ENCODE data around the gene CRTC2. TPM values are rescaled to one million over a fixed set of nuclear protein-coding genes. Genes with fewer than 3 reads are reported as not detected.

Gene CRTC2
- total and polyA plus RNA-seq, 2 of the 4 experiments (the other 2 are of a cell fraction), result 2.7 to 20.1 TPM

GRCh38 chr1:153951183-153951582 lies 7.2 kb downstream of the CRTC2 start:
- Histone ChIP-seq H2BK5ac (ENCODE audit: low read depth, low read length, poor library complexity, severe bottlenecking) (no peak overlapping the region), H3K4ac (ENCODE audit: low read depth, low read length) (no peak overlapping the region), H4K5ac (ENCODE audit: low read depth, low read length) (no peak overlapping the region), H2AFZ (replicated peaks; ENCODE audit: low read length, poor library complexity) (no peak overlapping the region), H3K4me1 (ENCODE audit: control insufficient read depth, insufficient read depth, low read length) (peaks cover 5% of the 10 kb centered on the region), H4K91ac (ENCODE audit: insufficient read depth, low read depth, low read length) (no peak overlapping the region), H2AK9ac (replicated peaks; ENCODE audit: low read depth, low read length, poor library complexity) (no peak overlapping the region), H3K9me3 (ENCODE audit: control insufficient read depth, insufficient read depth, low read length) (no peaks in the 10 kb centered on the region), H3K23ac (ENCODE audit: low read depth, low read length) (no peak overlapping the region), H4K8ac (ENCODE audit: low read depth in 2 of 2, low read length in 2 of 2) (no peak overlapping the region), H2BK120ac (ENCODE audit: low read depth, low read length) (no peak overlapping the region), H2BK20ac (ENCODE audit: low read depth, low read length) (no peak overlapping the region), H3K27me3 (ENCODE audit: control insufficient read depth, insufficient read depth, low read length) (no peaks in the 10 kb centered on the region), H3K36me3 (ENCODE audit: control insufficient read depth, insufficient read depth, low read length) (peaks cover 53% of the 10 kb centered on the region), H3K4me3 (ENCODE audit: insufficient read depth, low read depth, low read length) (no peak overlapping the region), H3K27ac (ENCODE audit: insufficient read depth, low read length) (no peak overlapping the region), H2BK15ac (ENCODE audit: low read depth, low read length) (no peak overlapping the region), H3K4me2 (ENCODE audit: low read depth, low read length) (no peak overlapping the region), H3K18ac (ENCODE audit: low read depth, low read length) (no peak overlapping the region), H4K20me1 (ENCODE audit: insufficient read depth, low read length) (peaks cover 31% of the 10 kb centered on the region), H3K56ac (ENCODE audit: extremely low read depth, insufficient read depth, low read length) (no peak overlapping the region), H3K14ac (replicated peaks; ENCODE audit: low read depth, low read length) (no peak overlapping the region), H2AK5ac (ENCODE audit: low read depth, low read length) (no peak overlapping the region), H3K9ac (ENCODE audit: low read depth, low read length) (no peak overlapping the region), H3K9me1 (ENCODE audit: insufficient read depth, low read length) (peaks cover 6% of the 10 kb centered on the region; the same call in 1 of the 2 replicates), H3K79me1 (ENCODE audit: low read depth in 1 of 2, low read length in 2 of 2) (peaks cover 24 to 53% of the 10 kb centered on the region in 2 experiments)
- intact Hi-C loops (cut with micrococcal nuclease), result no loop called here
- 100% methylated on average over 8 of the region's 11 CpGs; no CpG with 5 or more reads in 1 of the 2 experiments for WGBS, 2 experiments (ENCODE audit: extremely low coverage in 2 of 2, insufficient read length in 1 of 2)
- in situ Hi-C loops (cut with MboI; ENCODE audit: low sequenced_read_pairs), result loop anchor here (25.0 kb wide), 1 partner anchor 414 kb away; the partner anchor contains the start of genes S100A3, S100A4, S100A5 and S100A6
- dilution Hi-C loops (cut with HindIII; ENCODE audit: low sequenced_read_pairs, unreplicated experiment), result no loop called here
- no peak for DNase-seq
- no peak for ATAC-seq (ENCODE audit: low read depth)
- ChIA-PET POLR2A (ENCODE audit: unreplicated experiment) (no interaction called here), CTCF (interaction anchor here (0.5 kb wide), 1 partner anchor 39 kb away, joined by 3 read pairs; the partner anchor contains the start of gene RPS27)
- TF ChIP-seq FOS (IDR thresholded peaks at IDR 0.05; ENCODE audit: low read depth, low read length), result no peak
- TF ChIP-seq MAFK (IDR thresholded peaks at IDR 0.05; ENCODE audit: low read depth, low read length), result no peak
- TF ChIP-seq MAZ (IDR thresholded peaks at IDR 0.05; ENCODE audit: borderline replicate concordance, low read depth, low read length), result no peak
- no peak for TF ChIP-seq CTCF (conservative IDR thresholded peaks at IDR 0.05; ENCODE audit: low read depth, low read length)
- TF ChIP-seq SMC3 (IDR thresholded peaks at IDR 0.05; ENCODE audit: low read depth, low read length), result no peak
- no peak for TF ChIP-seq USF2 (IDR thresholded peaks at IDR 0.05; ENCODE audit: low read depth, low read length)
- TF ChIP-seq RCOR1 (IDR thresholded peaks at IDR 0.05; ENCODE audit: insufficient replicate concordance, low read length), result no peak
- no peak for TF ChIP-seq RFX5 (IDR thresholded peaks at IDR 0.05; ENCODE audit: low read depth, low read length)
- TF ChIP-seq POLR2A (IDR thresholded peaks at IDR 0.05; ENCODE audit: low read depth, low read length), result no peak
- no peak for TF ChIP-seq ELK1 (IDR thresholded peaks at IDR 0.05; ENCODE audit: borderline replicate concordance, low read depth, low read length)
- BruUV-seq (replicated peaks), result no TSS peak

All from IMR-90 (cell line).